Panc1 (cell line): ENCODE measurements around the gene SOBP. TPM values are rescaled to one million over a fixed set of nuclear protein-coding genes. Genes with fewer than 3 reads are reported as not detected.

Source experiments
- ATAC-seq: fragments of 200-7000 bp; cut with Tn5 transposase; 2 replicates; pipeline ENCODE4 v1.9.1; 2020; ENCODE audit warnings: mild to moderate bottlenecking, moderate library complexity
- BruUV-seq: library from RNA; stranded (reverse); fragments of 400-500 nt; replicated peaks from 2 replicates; lab custom pipeline; 2021; lab: Mats Ljungman, UMichigan
- CTCF ChIA-PET: fragments of 300-600 bp; sonication (Branson Sonifier 250); formaldehyde crosslinking; loops from one replicate; lab custom pipeline; 2022; ENCODE audit warnings: antibody characterized with exemption; lab: Charles Lee
- POLR2A ChIA-PET: fragments of 300-600 bp; sonication (Branson Sonifier 250); formaldehyde crosslinking; loops from one replicate; lab custom pipeline; 2022; ENCODE audit warnings: antibody characterized with exemption; lab: Charles Lee
- DNase-seq: peaks from one replicate; pipeline ENCODE4 v3.0.0-alpha.2; 2010; ENCODE audit warnings: low read depth, low spot score
- H3K27ac ChIP-seq: 2 replicates; pipeline ENCODE4 v1.5.1; 2011; ENCODE audit warnings: mild to moderate bottlenecking, low read length, inconsistent platforms
- H3K27me3 ChIP-seq: fragments of 200-500 bp; sonication (Bioruptor generic); 2 replicates; pipeline ENCODE4 v1.6.0; 2014; ENCODE audit warnings: low read length, inconsistent platforms; ENCODE audit not compliant: control insufficient read depth, insufficient read depth
- H3K36me3 ChIP-seq: fragments of 200-500 bp; sonication (Bioruptor generic); 2 replicates; pipeline ENCODE4 v1.5.1; 2014; ENCODE audit warnings: inconsistent platforms, mild to moderate bottlenecking, low read length, moderate library complexity; ENCODE audit not compliant: control insufficient read depth, insufficient read depth
- H3K4me1 ChIP-seq: 2 replicates; pipeline ENCODE4 v1.5.1; 2011; ENCODE audit warnings: inconsistent platforms, mild to moderate bottlenecking, low read length, moderate library complexity; ENCODE audit not compliant: control insufficient read depth, insufficient read depth
- H3K4me3 ChIP-seq, 2 experiments: 2 replicates each; pipeline ENCODE4 v1.5.1; 2011 to 2012; ENCODE audit warnings: low read depth in 2 of 2, low read length in 2 of 2, mild to moderate bottlenecking in 2 of 2, inconsistent platforms in 1 of 2, moderate library complexity in 1 of 2
- H3K9me3 ChIP-seq: fragments of 200-500 bp; sonication (Bioruptor generic); 2 replicates; pipeline ENCODE4 v1.5.1; 2014; ENCODE audit warnings: low read depth, mild to moderate bottlenecking, inconsistent platforms, low read length, moderate library complexity; ENCODE audit not compliant: control insufficient read depth, insufficient read depth
- POLR2AphosphoS5 ChIP-seq: IDR thresholded peaks from 2 replicates; pipeline ENCODE4 v1.6.1; 2012; ENCODE audit warnings: mild to moderate bottlenecking, low read depth, low read length, moderate library complexity
- SIN3A ChIP-seq: IDR thresholded peaks from 2 replicates; pipeline ENCODE4 v1.6.1; 2012; ENCODE audit warnings: low read depth, mild to moderate bottlenecking, low read length, moderate library complexity, borderline replicate concordance; ENCODE audit not compliant: insufficient read depth
- TCF7L2 ChIP-seq: IDR thresholded peaks from 2 replicates; pipeline ENCODE4 v1.6.1; 2011; ENCODE audit warnings: mild to moderate bottlenecking, low read depth, low read length, inconsistent platforms
- in situ Hi-C: cut with HindIII; loops from 2 replicates; pipeline ENCODE4 v1.10.0; 2016; ENCODE audit warnings: low sequenced_read_pairs, low pct_unique_long_range_greater_than_20kb
- intact Hi-C: fragments of 100-400 bp; cut with micrococcal nuclease; formaldehyde crosslinking; loops from one replicate; pipeline ENCODE4 v1.10.0; 2022; ENCODE audit not compliant: unreplicated experiment
- total RNA-seq: library from RNA; stranded (reverse); gene quantifications from one replicate; pipeline ENCODE4 v1.2.1, GENCODE V29; 2021; ENCODE audit not compliant: unreplicated experiment
- TF ChIP-seq, protein P1 (sequence below): fragments of 450-650 bp; IDR thresholded peaks from 2 replicates; pipeline ENCODE4 v1.5.1; 2017; ENCODE audit warnings: mild to moderate bottlenecking
- TF ChIP-seq, protein P2 (sequence below), 2 experiments: IDR thresholded peaks; 2 replicates each; pipeline ENCODE4 v1.6.1; 2011 to 2012; ENCODE audit warnings: low read depth in 2 of 2, control low read depth in 1 of 2, low read length in 1 of 2, mild to moderate bottlenecking in 1 of 2, moderate library complexity in 1 of 2; ENCODE audit not compliant: insufficient read depth in 1 of 2

Gene SOBP
- total RNA-seq, 1 experiment from 2014 or later: 9.0 TPM

DNA sequence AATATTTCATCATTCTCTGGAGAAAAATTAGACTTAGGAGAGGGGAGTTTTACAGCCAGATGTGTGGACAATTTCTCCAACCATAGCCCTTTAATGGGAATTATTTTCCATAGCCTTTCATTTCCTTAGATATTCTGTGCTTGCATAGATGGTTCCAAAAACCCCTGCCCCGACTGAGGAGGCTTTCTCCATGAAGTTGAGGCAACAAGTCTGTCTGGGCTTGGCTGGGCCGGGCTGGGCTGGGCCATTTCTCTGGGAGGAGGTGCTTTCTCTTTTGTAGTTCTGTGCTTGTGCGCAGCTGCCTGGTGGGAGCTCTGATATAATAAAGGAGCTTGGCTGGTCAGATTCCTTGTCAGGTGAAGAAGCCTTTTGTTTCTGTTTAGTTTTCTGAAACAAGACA lies 71.4 kb downstream of the SOBP start:
- POLR2A ChIA-PET: no interaction called here
- no peak overlapping the region for H3K27ac ChIP-seq
- CTCF ChIA-PET: no interaction called here
- no peaks in the 10 kb centered on the region for H3K9me3 ChIP-seq
- DNase-seq: no peak
- H3K4me1 ChIP-seq: peaks cover 8% of the 10 kb centered on the region
- H3K36me3 ChIP-seq: no peaks in the 10 kb centered on the region
- intact Hi-C loops: no loop called here
- H3K4me3 ChIP-seq: no peak overlapping the region
- H3K27me3 ChIP-seq: no peaks in the 10 kb centered on the region
- no peak for ATAC-seq
- no TSS peak for BruUV-seq
- in situ Hi-C loops: no loop called here
- TF ChIP-seq TCF7L2: no peak
- no peak for TF ChIP-seq SIN3A
- TF ChIP-seq, protein P1, sequence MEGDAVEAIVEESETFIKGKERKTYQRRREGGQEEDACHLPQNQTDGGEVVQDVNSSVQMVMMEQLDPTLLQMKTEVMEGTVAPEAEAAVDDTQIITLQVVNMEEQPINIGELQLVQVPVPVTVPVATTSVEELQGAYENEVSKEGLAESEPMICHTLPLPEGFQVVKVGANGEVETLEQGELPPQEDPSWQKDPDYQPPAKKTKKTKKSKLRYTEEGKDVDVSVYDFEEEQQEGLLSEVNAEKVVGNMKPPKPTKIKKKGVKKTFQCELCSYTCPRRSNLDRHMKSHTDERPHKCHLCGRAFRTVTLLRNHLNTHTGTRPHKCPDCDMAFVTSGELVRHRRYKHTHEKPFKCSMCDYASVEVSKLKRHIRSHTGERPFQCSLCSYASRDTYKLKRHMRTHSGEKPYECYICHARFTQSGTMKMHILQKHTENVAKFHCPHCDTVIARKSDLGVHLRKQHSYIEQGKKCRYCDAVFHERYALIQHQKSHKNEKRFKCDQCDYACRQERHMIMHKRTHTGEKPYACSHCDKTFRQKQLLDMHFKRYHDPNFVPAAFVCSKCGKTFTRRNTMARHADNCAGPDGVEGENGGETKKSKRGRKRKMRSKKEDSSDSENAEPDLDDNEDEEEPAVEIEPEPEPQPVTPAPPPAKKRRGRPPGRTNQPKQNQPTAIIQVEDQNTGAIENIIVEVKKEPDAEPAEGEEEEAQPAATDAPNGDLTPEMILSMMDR: no peak
- no peak for TF ChIP-seq POLR2AphosphoS5
- TF ChIP-seq, protein P2, sequence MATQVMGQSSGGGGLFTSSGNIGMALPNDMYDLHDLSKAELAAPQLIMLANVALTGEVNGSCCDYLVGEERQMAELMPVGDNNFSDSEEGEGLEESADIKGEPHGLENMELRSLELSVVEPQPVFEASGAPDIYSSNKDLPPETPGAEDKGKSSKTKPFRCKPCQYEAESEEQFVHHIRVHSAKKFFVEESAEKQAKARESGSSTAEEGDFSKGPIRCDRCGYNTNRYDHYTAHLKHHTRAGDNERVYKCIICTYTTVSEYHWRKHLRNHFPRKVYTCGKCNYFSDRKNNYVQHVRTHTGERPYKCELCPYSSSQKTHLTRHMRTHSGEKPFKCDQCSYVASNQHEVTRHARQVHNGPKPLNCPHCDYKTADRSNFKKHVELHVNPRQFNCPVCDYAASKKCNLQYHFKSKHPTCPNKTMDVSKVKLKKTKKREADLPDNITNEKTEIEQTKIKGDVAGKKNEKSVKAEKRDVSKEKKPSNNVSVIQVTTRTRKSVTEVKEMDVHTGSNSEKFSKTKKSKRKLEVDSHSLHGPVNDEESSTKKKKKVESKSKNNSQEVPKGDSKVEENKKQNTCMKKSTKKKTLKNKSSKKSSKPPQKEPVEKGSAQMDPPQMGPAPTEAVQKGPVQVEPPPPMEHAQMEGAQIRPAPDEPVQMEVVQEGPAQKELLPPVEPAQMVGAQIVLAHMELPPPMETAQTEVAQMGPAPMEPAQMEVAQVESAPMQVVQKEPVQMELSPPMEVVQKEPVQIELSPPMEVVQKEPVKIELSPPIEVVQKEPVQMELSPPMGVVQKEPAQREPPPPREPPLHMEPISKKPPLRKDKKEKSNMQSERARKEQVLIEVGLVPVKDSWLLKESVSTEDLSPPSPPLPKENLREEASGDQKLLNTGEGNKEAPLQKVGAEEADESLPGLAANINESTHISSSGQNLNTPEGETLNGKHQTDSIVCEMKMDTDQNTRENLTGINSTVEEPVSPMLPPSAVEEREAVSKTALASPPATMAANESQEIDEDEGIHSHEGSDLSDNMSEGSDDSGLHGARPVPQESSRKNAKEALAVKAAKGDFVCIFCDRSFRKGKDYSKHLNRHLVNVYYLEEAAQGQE (IDR thresholded peaks at IDR 0.05; ENCODE audit: insufficient read depth in 1 of 2, low read depth in 2 of 2, low read length in 1 of 2): no peak

DNA sequence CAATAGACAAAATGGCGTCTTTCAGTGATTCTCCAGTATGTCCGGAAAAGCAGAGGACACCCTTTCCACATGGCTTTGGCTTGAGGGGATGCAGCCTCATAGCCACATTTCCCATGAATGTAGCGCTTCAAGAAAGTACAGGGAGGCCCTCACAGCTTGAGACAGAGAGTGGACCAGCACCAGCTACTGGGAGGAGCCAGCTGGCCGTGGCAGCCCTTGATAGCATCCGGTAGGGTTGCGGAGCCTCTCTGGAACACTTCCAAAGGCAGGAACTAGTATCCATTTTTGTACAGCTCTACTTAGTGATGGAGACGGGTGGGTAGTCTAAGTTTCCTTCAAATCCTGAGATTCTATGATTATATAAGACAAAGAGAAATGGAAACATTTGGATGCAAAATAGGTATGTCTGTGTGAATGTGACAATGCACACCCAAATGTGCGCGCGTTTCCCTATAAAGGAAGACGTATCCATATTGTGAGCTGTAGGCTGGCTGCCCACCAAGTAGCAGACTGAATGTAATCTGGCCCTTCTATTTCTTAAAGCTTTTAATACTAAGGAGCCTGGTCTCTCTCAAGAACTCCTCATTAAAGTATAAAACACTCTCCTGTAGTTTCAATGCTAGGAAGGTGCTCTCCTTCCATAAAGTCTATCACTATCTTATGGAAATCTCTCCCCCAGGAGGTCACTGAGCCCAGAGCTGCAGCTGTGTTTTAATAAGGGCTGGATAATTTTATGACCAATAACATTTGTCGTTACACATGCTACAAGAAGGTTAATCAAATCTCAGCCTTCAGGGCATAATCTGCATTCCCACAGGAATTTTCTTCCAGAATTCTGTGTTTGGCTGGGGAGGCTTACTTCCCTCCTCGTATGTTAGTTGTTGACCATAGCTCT lies 74.0 kb downstream of the SOBP start:
- H3K27ac ChIP-seq: peak overlapping the region; percentile 29; the same call in 1 of the 2 replicates
- H3K36me3 ChIP-seq: no peaks in the 10 kb centered on the region
- no TSS peak for BruUV-seq
- in situ Hi-C loops (no loop called here), intact Hi-C loops (no loop called here)
- DNase-seq: no peak
- H3K9me3 ChIP-seq: no peaks in the 10 kb centered on the region
- ChIA-PET POLR2A (interaction anchor here (0.6 kb wide), 1 partner anchor 21 kb away, joined by 4 read pairs; no protein-coding TSS in a partner anchor), CTCF (no interaction called here)
- ATAC-seq: peak; percentile 56; the same call in 1 of the 2 replicates
- no peak overlapping the region for H3K4me3 ChIP-seq
- H3K4me1 ChIP-seq: peaks cover 8% of the 10 kb centered on the region
- H3K27me3 ChIP-seq: no peaks in the 10 kb centered on the region; the same call in 1 of the 2 replicates
- no peak for TF ChIP-seq POLR2AphosphoS5
- no peak for TF ChIP-seq TCF7L2
- TF ChIP-seq, protein P1: no peak
- TF ChIP-seq SIN3A: no peak
- TF ChIP-seq, protein P2 (IDR thresholded peaks at IDR 0.05; ENCODE audit: insufficient read depth in 1 of 2, low read depth in 2 of 2, low read length in 1 of 2): no peak
